GM12872 (cell line): ENCODE measurements around the gene ACRBP.
A peak's percentile ranks its signal among the peaks of the same experiment; 100 is the strongest.

Experiments used
- CTCF ChIP-seq: IDR thresholded peaks from 3 replicates; pipeline ENCODE4 v1.5.1; 2011; ENCODE audit warnings: low read depth, mild to moderate bottlenecking, low read length, moderate library complexity; ENCODE audit not compliant: insufficient read depth

Gene ACRBP

GRCh38 chr12:6626654-6627283 lies 20.5 kb downstream of the ACRBP start:
- no peak for TF ChIP-seq CTCF

DNA sequence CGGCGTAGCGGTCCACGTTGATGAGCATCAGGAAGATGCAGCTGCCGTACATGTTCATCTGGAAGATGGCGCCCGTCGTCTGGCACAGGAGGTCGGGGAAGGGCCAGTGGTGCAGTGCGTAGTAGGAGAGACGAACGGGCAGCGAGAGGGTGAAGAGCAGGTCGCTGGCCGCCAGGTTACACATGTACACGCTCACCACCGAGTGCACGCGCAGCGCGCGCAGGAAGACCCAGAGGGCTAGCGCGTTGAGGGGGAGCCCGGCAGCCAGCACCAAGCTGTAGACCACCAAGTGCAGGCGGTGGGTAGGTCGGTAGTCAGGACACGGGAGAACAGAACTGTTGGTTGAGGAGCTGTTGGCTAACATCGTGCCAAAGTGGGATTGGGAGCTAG lies 26.4 kb downstream of the ACRBP start:
- no peak for TF ChIP-seq CTCF

GRCh38 chr12:6620137-6620884 lies 26.9 kb downstream of the ACRBP start:
- 0 out of 3 replicates have a peak, but pooled peaks have one; percentile 33 for TF ChIP-seq CTCF

- TF ChIP-seq CTCF = no peak
These were observed 28.6 kb downstream of the ACRBP start for GRCh38 chr12:6618483-6619225.

- TF ChIP-seq CTCF = no peak
These were observed 31.4 kb downstream of the ACRBP start for GRCh38 chr12:6615802-6616201.

DNA sequence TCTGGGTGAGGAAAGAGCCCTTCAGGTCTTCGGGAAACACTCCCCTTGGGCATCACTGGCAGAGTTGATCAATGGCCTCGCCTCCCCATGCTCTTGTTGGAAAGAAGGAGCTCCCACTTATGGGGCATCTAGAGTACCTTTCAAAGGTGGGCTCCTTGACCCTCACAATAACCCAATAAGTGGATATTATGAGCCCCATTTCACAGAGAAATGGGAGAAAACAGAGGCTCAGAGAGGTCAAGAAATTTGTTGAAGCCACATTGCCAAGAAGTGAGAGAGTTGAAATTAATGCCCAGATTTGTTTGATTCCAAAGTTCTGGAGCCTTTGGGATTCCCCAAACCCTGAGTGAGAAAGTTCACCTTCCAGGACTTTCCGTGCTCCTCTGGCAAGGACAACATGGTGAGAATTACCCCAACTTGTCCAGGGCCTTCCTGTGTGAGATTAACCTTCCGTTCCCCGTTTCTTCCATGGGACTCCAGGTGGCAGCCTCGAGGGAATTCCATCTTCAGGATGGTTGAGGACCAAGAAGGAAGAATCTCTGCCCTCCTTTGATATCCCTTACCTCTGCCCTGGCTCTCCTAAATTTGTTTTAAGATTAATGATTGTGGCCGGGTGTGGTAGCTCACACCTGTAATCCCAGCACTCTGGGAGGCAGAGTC lies 32.6 kb downstream of the ACRBP start:
- TF ChIP-seq CTCF = no peak
